ENCODE measurements around the gene SLAMF8.

GRCh38 chr1:159779403-159779851 lies 47.2 kb upstream of the SLAMF8 start:
- TF ChIP-seq CTCF (IDR thresholded peaks at IDR 0.05; ENCODE audit: control extremely low read depth in 1 of 3, insufficient read depth in 1 of 3, low read depth in 1 of 3, low read length in 3 of 3) (no peak), TAF1 (IDR thresholded peaks at IDR 0.05; ENCODE audit: low read depth, low read length) (no peak), TAF7 (optimal IDR thresholded peaks at IDR 0.05; ENCODE audit: borderline replicate concordance, low read depth, low read length) (no peak), RXRA (IDR thresholded peaks at IDR 0.05; ENCODE audit: insufficient read depth, low read depth, low read length) (no peak), RAD21 (IDR thresholded peaks at IDR 0.05 in 1 of 2, conservative IDR thresholded peaks at IDR 0.05 in 1 of 2; ENCODE audit: low read depth in 2 of 2, low read length in 2 of 2) (no peak), USF2 (IDR thresholded peaks at IDR 0.05; ENCODE audit: low read length) (no peak), POLR2A (IDR thresholded peaks at IDR 0.05; ENCODE audit: control extremely low read depth in 1 of 2, low read depth in 2 of 2, low read length in 2 of 2) (no peak), MAX (IDR thresholded peaks at IDR 0.05) (no peak)
